ENCODE measurements around the gene ERCC6L.
"Not testable (repeated sequence)": the region's sequence is repeated elsewhere in the genome, so short reads cannot be mapped to it uniquely, and the experiment has no call there.

ERCC6L gene

DNA sequence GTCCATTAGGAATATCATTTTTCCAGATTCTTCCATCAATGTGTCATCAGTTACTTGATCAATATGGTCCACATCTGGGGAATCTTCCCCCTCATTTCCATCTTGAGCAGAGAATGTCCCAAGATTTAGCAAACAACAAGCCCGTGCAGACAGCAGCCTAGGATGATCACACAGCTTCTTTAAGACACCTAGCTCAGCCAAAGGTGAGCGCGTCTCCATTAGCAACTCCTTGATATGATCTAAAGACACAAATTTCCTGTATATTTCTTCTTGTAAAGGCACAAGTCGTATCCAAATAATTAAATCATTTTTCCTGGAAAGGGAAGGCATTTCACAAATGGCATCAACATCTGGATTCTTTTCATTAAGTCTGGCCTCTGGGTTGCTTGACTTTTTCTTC is 31.5 kb downstream of the ERCC6L start:
- WGBS, 2 experiments (ENCODE audit: insufficient coverage in 2 of 2), result 100% methylated on average over 3 of the region's 4 CpGs; no CpG with 5 or more reads in 1 of the 2 experiments
- H3K36me3 ChIP-seq (ENCODE audit: control insufficient read depth, insufficient read depth, low read length), result peaks cover 64% of the 10 kb centered on the region

GRCh38 chrX:72205706-72206105 is 33.1 kb downstream of the ERCC6L start:
- Histone ChIP-seq H3K9me3 (ENCODE audit: control insufficient read depth, low read length) (no peaks in the 10 kb centered on the region), H3K27ac (ENCODE audit: low read depth, low read length, severe bottlenecking) (no peak overlapping the region), H3K4me1 (ENCODE audit: control insufficient read depth, insufficient read depth, low read length, poor library complexity, severe bottlenecking) (peaks cover 17% of the 10 kb centered on the region), H3K4me3 (ENCODE audit: extremely low read depth, insufficient read depth, low read length, poor library complexity, severe bottlenecking) (no peak overlapping the region), H3K36me3 (ENCODE audit: control insufficient read depth, insufficient read depth, low read length) (peaks cover 63% of the 10 kb centered on the region)
- WGBS, 2 experiments (ENCODE audit: insufficient coverage in 2 of 2), result 100% methylated on average over 1 of the region's 2 CpGs; no CpG with 5 or more reads in 1 of the 2 experiments

More for the DNA sequence above, 31.5 kb downstream of the ERCC6L start:
- Histone ChIP-seq H3K9me3 (ENCODE audit: control insufficient read depth, low read length) (no peaks in the 10 kb centered on the region), H3K27ac (ENCODE audit: low read depth, low read length, severe bottlenecking) (no peak overlapping the region), H3K4me3 (ENCODE audit: extremely low read depth, insufficient read depth, low read length, poor library complexity, severe bottlenecking) (no peak overlapping the region), H3K4me1 (ENCODE audit: control insufficient read depth, insufficient read depth, low read length, poor library complexity, severe bottlenecking) (peaks cover 7% of the 10 kb centered on the region)

- 89 to 92% methylated on average over 2 of the region's 6 CpGs for WGBS, 2 experiments (ENCODE audit: insufficient coverage in 2 of 2)
- no peak overlapping the region for H3K4me3 ChIP-seq (ENCODE audit: extremely low read depth, insufficient read depth, low read length, poor library complexity, severe bottlenecking)
- no peak overlapping the region for H3K27ac ChIP-seq (ENCODE audit: low read depth, low read length, severe bottlenecking)
- H3K4me1 ChIP-seq (ENCODE audit: control insufficient read depth, insufficient read depth, low read length, poor library complexity, severe bottlenecking), result peaks cover 17% of the 10 kb centered on the region
- H3K36me3 ChIP-seq (ENCODE audit: control insufficient read depth, insufficient read depth, low read length), result peaks cover 65% of the 10 kb centered on the region
- H3K9me3 ChIP-seq (ENCODE audit: control insufficient read depth, low read length), result no peaks in the 10 kb centered on the region
These were observed 35.4 kb downstream of the ERCC6L start for GRCh38 chrX:72203421-72203820.

GRCh38 chrX:72202792-72203401 is 35.9 kb downstream of the ERCC6L start:
- no CpG with 5 or more reads among the region's 4 CpGs for WGBS, 2 experiments (ENCODE audit: insufficient coverage in 2 of 2)
- H3K36me3 ChIP-seq (ENCODE audit: control insufficient read depth, insufficient read depth, low read length), result peaks cover 59% of the 10 kb centered on the region
- H3K4me1 ChIP-seq (ENCODE audit: control insufficient read depth, insufficient read depth, low read length, poor library complexity, severe bottlenecking), result peaks cover 17% of the 10 kb centered on the region
- H3K4me3 ChIP-seq (ENCODE audit: extremely low read depth, insufficient read depth, low read length, poor library complexity, severe bottlenecking), result no peak overlapping the region
- no peak overlapping the region for H3K27ac ChIP-seq (ENCODE audit: low read depth, low read length, severe bottlenecking)
- no peaks in the 10 kb centered on the region for H3K9me3 ChIP-seq (ENCODE audit: control insufficient read depth, low read length)

- Histone ChIP-seq H3K9me3 (ENCODE audit: control insufficient read depth, low read length) (no peaks in the 10 kb centered on the region), H3K36me3 (ENCODE audit: control insufficient read depth, insufficient read depth, low read length) (peaks cover 57% of the 10 kb centered on the region), H3K4me3 (ENCODE audit: extremely low read depth, insufficient read depth, low read length, poor library complexity, severe bottlenecking) (no peak overlapping the region), H3K4me1 (ENCODE audit: control insufficient read depth, insufficient read depth, low read length, poor library complexity, severe bottlenecking) (peaks cover 17% of the 10 kb centered on the region), H3K27ac (ENCODE audit: low read depth, low read length, severe bottlenecking) (peak overlapping the region; percentile 91)
- WGBS, 2 experiments (ENCODE audit: insufficient coverage in 2 of 2), result 79% methylated on average over 3 of the region's 7 CpGs; no CpG with 5 or more reads in 1 of the 2 experiments
These were observed 36.8 kb downstream of the ERCC6L start for GRCh38 chrX:72201836-72202536.

DNA sequence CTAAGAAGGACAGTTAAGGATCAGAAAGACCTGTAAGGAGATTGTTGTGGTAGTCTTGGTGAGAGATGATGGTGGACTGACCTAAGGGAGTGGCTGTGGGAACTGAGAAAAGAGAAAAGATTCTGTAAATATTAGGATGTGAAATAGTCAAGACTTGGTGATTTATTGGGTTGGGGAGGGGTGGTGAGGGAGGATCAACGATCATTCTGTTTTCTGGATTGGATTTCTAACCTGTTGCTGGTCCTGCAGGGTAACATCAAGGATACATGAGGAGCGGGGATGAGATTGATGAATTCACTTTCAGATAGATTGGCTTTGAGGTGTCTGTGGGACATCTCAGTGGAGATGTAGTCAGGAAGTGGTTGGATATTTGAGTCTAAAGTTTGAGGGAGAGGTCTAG is 55.9 kb downstream of the ERCC6L start:
- Histone ChIP-seq H3K9me3 (ENCODE audit: control insufficient read depth, low read length) (no peaks in the 10 kb centered on the region), H3K27ac (ENCODE audit: low read depth, low read length, severe bottlenecking) (no peak overlapping the region), H3K4me3 (ENCODE audit: extremely low read depth, insufficient read depth, low read length, poor library complexity, severe bottlenecking) (peak overlapping the region; percentile 62), H3K36me3 (ENCODE audit: control insufficient read depth, insufficient read depth, low read length) (peaks cover 16% of the 10 kb centered on the region), H3K4me1 (ENCODE audit: control insufficient read depth, insufficient read depth, low read length, poor library complexity, severe bottlenecking) (no peaks in the 10 kb centered on the region)
- 96 to 100% methylated on average over 2 of the region's 2 CpGs for WGBS, 2 experiments (ENCODE audit: insufficient coverage in 2 of 2)

- Histone ChIP-seq H3K4me1 (ENCODE audit: control insufficient read depth, insufficient read depth, low read length, poor library complexity, severe bottlenecking) (no peaks in the 10 kb centered on the region), H3K4me3 (ENCODE audit: extremely low read depth, insufficient read depth, low read length, poor library complexity, severe bottlenecking) (peak within 1 kb of the TSS; percentile 62), H3K27ac (ENCODE audit: low read depth, low read length, severe bottlenecking) (peak within 1 kb of the TSS; percentile 97), H3K9me3 (ENCODE audit: control insufficient read depth, low read length) (no peaks in the 10 kb centered on the region), H3K36me3 (ENCODE audit: control insufficient read depth, insufficient read depth, low read length) (peaks cover 8% of the 10 kb centered on the region)
- WGBS, 2 experiments (ENCODE audit: insufficient coverage in 2 of 2), result 0% methylated on average over 19 to 22 of the region's 46 CpGs
These were observed 57.4 kb downstream of the ERCC6L start, which contains the start of gene PIN4 for GRCh38 chrX:72181178-72182125. TSS of gene PIN4 (plus strand) at chrX:72181757. CDS start at chrX:72181786, 29 bp downstream.

DNA sequence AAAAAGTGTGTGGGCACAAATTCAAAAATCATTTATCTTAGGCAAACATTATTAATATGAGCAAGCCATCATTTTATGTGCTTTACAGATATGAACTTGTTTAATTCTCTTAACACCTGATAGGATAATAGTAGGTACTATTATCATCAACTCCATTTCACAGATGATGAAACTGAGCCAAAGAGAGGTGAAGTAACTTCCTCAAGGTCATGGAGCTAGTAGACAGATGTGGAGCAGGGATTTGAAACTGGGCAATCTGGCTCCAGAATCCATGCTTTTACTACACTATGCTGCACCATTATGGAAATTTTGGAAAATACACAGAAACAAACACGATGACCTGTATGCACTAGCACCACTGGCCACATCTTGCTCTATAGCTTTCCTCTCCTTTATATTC is 58.3 kb downstream of the ERCC6L start:
- no peak overlapping the region for H3K27ac ChIP-seq (ENCODE audit: low read depth, low read length, severe bottlenecking)
- H3K9me3 ChIP-seq (ENCODE audit: control insufficient read depth, low read length), result no peaks in the 10 kb centered on the region
- peaks cover 4% of the 10 kb centered on the region for H3K36me3 ChIP-seq (ENCODE audit: control insufficient read depth, insufficient read depth, low read length)
- H3K4me1 ChIP-seq (ENCODE audit: control insufficient read depth, insufficient read depth, low read length, poor library complexity, severe bottlenecking), result no peaks in the 10 kb centered on the region
- peak overlapping the region; percentile 62 for H3K4me3 ChIP-seq (ENCODE audit: extremely low read depth, insufficient read depth, low read length, poor library complexity, severe bottlenecking)
- WGBS, 2 experiments (ENCODE audit: insufficient coverage in 2 of 2), result no CpG with 5 or more reads among the region's 1 CpG

DNA sequence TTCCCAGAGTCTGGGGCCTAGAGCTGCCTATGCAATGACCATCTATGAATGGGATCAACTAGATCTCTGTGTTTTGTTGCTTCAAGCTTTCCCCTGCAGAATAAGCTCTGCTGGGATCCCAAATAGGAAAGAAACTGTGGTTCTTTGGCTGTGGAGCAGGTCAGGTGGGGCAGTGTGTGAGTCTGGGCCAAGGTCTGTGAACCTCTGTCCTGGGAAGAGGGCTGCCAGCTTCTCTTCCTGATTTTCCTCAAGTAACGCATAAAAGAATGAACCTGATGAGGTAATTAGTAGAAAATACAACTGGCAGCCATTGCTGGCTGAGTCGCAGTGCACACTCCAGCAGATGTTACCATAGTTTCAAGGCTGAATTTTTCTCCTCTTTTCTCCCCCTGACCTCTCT is 61.8 kb downstream of the ERCC6L start:
- Histone ChIP-seq H3K4me3 (ENCODE audit: extremely low read depth, insufficient read depth, low read length, poor library complexity, severe bottlenecking) (no peak overlapping the region), H3K9me3 (ENCODE audit: control insufficient read depth, low read length) (no peaks in the 10 kb centered on the region), H3K36me3 (ENCODE audit: control insufficient read depth, insufficient read depth, low read length) (no peaks in the 10 kb centered on the region), H3K27ac (ENCODE audit: low read depth, low read length, severe bottlenecking) (no peak overlapping the region), H3K4me1 (ENCODE audit: control insufficient read depth, insufficient read depth, low read length, poor library complexity, severe bottlenecking) (no peaks in the 10 kb centered on the region)
- WGBS, 2 experiments (ENCODE audit: insufficient coverage in 2 of 2), result 100% methylated on average over 1 of the region's 2 CpGs; no CpG with 5 or more reads in 1 of the 2 experiments

GRCh38 chrX:72176289-72176688 is 62.5 kb downstream of the ERCC6L start:
- WGBS, 2 experiments (ENCODE audit: insufficient coverage in 2 of 2), result no CpG with 5 or more reads among the region's 5 CpGs
- not testable (repeated sequence) for H3K9me3 ChIP-seq (ENCODE audit: control insufficient read depth, low read length); H3K27ac ChIP-seq (ENCODE audit: low read depth, low read length, severe bottlenecking); H3K4me1 ChIP-seq (ENCODE audit: control insufficient read depth, insufficient read depth, low read length, poor library complexity, severe bottlenecking); H3K36me3 ChIP-seq (ENCODE audit: control insufficient read depth, insufficient read depth, low read length); H3K4me3 ChIP-seq (ENCODE audit: extremely low read depth, insufficient read depth, low read length, poor library complexity, severe bottlenecking)
